ENCODE measurements around the gene RAB43.
"Not testable (repeated sequence)": the region's sequence is repeated elsewhere in the genome, so short reads cannot be mapped to it uniquely, and the experiment has no call there.

RAB43 gene

DNA sequence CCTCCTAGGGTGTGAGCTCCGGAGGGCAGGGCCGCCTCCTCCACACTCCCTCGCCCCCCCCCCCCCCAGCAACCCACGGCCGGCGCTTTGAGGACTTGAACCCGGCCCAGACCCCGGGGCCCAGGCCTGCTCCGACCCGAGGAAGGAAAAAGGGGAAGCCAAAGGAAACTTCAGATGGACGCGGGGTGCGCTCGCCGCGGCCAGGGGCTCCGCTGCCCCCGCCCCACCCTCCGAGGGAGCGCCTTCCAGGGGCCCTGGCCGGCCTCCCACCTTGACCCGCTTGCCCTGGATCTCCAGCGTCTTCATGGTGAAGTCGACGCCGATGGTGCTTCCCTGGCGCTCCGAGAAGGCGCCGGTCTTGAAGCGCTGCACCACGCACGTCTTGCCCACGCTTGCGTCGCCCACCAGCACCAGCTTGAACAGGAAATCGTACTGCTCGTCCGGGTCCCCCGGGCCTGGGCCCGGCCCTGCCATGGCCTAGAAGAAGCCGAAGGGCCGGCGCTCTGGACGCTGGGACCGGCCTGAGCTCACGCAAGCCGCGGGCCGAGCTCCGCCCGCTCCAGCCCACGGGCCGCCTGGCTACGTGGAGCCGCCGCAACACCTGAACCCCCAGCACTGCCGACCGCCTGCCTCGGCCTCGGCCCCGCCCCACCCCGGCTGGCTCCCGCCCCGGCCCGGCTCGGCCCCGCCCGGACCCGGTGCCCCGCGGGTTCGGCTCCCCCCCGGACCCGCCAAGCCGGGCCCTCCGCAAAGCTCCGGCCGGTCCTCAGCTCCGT lies 400 bp downstream of the RAB43 start:
- no peak for DNase-seq

DNA sequence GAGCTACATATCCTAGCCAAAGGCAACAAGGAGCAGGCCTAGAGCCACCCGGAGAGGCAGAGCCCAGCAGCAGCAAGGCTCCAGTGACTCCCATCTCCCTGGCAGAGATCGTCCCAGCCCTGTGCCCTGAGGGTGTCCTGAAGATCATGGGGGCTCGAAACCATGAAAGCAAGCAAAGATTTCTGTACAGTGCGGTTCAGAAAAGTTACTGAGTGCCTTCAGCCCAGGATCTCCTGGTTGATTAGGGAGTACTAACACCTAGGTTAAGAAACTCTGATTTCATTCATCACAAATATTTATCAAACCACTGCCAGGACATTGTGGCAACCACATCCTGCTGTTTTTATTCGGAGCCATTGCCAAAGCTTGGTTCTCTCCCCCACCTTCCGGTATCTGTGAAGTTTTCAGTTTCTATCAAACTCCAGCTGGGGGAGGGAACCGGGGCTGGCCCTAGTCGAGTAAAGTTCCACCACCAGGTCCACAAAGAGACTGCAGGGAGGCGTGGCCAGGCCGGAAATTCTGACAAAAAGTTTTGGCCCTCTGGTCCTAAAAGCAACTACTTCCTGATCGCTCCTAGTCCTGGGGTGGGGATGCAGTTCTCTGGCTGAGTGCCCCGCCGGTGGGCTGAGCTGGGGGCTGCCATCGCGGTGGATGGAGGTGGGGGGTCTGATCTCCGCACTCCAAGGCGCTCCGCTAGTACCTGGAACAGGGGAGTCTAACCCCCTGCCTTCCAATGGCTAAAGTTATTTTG lies 1.2 kb downstream of the RAB43 start:
- no peak for DNase-seq

DNA sequence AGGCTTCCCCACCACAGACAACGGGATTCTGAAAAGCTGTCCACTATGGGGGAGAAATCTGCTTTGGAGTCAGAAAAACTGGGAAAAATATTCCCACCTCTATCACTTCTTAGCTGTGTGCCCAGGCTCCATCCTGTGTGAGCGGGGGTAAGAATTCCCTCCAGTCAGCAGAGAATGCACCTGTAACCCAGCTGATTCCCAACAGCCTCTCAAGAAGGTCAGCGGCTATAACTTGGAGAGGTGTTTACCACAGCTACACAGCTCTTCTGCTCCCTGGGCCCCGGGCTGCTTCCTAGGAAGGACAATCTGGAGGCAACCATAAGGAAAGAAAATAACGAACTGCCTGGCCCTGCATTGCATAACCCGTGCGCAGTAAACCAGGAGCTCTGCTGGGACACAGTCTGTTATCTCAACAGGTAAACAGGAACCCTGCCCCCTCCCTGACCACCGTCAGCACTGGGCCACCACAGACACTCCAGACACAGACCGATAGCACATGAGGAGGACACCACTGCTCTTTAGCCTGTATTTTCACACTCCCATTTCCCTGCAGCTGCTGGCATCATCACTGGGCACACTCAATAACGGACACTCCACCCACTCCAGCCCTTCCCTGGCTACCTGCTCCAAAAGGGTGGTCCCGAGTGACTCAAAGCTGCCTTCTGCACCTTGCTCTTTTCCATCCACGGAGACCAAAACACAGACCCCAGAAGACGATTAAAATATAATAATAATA lies 2.1 kb downstream of the RAB43 start:
- no peak for DNase-seq

DNA sequence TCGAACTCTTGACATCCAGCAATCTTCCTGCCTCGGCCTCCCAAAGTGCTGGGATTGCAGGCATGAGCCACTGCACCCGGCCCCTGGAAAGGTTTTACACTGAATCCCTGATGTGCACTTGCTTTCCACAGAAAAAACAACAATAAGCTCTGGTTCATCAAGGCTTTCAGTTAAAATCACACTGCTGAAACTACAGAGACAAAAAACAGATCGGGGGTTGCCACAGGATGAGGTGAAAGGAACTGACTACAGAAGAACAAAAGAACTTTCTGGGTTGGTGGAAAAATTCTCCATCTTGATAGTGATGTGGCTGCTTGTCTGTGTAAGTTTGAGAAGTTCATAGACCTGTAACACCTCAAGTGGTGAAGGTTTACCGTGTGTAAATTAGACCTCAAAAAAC lies 2.9 kb downstream of the RAB43 start:
- no peak for DNase-seq

DNA sequence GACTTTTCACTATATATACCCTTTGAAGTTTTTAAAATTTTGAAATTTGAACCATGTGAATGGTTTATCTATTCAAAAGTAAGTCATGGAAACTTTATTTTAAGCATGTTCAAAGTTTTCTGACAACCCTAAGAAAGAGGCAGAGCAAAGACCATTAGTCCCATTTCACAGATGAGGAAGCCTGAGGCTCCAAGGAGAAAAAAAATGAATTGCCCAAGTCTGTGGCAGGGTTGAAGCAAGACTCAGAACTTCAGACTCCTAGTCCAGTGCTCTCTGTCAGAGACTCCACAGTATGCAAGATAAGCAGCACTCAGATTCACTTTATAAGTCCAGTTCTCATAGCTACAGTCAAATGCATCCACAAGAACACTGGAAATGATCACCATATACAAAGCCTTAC lies 4.5 kb downstream of the RAB43 start:
- DNase-seq, result no peak

DNA sequence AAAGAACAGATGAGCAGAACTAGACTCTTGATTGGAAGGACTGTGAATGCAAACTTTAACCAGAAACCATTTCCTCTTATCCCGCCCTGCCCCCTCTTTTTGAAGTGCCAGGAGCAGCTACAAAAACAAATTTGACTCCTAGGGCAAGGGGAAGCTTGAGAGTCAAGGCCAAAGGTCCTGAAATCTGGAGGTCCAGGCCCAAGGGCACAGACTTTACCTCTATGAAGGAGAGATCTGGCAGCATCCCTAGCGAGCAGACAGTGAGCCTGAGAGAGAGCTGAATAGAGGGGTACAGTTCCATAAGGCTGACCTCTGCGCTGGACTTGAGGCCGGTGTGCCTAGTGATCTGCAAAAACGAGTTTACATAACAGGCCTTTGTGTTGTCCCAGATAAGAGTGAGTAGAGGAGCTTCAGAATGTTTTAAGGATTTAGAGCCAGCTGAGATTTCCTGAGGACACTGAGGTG lies 5.1 kb downstream of the RAB43 start:
- no peak for DNase-seq

DNA sequence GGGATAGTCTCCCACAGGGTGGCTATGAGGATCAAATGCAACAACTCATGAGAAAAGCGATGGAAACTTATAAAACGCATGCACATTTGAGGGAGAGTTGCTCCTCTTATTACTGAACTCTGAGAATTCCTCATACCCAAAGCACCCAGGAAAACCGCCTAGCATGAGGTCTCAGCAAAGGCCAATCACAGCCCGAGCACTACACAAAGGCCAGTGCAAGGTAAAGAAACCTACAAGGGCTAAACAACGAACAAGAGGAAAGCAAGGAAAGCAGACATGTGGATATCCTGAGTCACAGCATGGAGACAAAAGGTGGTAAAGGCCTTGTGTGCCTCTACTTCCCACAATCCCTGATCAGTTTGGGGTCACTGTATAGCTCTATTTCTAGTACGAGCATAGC lies 7.1 kb downstream of the RAB43 start:
- DNase-seq, result no peak

DNA sequence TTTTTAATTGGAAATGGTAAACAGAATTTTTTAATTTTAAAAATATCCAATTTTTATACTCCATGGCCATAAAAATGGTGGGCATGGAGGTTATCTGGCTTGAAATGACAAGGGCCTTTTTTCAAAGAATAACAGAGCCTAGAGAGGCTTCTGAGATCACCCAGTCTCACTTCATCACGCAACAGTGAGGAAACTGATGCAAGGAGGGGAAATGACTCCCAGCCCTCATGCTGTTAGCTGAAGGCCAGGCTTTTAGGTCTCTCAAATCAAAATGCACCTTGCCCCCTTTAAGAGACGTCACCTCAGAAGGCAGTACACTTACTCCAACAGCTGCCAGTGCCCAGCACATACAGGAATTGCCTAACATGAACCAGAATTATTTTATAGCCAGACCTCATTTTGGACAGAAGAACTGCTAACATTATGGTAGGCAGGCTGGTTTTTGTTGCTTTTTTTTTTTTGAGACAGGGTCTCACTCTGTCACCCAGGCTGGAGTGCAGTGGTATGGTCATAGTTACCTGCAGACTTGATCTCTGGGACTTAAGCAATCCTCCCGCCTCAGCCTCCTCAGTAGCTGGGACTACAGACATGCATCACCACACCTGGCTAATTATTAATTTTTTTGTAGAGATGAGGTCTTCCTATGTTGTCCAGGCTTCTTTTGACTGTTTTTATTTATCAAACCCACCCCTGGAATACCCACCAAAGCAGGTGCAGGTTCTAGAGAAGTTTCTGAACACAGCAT lies 9.1 kb downstream of the RAB43 start:
- DNase-seq, result no peak

DNA sequence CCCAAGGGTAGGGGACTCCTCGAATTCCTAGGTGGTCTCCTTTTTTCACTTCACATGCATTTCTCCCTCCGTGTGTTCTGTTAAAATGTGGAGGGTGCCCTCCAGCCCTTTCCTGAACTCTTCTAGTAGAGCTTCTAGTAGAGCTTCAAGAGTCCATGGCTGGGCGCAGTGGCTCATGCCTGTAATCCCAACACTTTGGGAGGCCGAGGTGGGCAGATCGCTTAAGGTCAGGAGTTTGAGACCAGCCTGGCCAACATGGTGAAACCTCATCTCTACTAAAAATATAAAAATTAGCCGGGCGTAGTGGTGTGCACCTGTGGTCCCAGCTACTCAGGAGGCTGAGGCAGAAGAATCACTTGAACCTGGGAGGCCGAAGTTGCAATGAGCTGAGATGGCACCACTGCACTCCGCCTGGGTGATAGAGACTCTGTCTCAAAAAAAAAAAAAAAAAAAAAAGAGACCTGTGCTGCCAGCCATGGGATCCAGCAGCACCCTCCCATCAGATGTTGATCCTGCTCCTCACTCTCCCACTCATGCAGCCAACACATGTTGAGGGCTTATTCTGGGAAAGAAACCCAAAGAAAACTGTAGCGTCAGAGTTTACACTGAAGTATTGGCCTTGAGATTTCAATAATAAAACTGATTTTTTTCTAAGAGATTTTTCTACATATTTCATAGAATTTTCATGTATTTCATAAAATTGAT lies 10.4 kb downstream of the RAB43 start:
- DNase-seq, result not testable (repeated sequence)

DNA sequence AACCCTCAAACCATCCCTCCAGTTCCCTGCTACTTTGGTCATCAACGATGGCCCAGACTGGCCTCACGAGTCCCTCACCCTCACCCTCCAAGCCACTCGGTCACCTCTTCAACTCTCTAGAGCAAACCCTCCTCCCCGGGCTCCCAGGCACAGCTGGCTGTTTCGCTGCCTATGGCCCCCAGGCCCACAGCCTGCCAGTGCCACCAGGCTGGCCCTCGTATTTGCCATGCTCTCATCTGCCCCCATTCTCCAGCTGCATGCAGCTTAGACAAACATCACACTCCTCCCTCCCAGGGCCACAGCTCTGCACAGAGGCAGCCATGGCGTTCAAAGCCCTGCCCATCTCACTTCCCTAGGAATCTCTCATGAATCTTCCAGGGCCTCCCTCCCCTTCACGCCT lies 13.8 kb downstream of the RAB43 start:
- no peak for DNase-seq

DNA sequence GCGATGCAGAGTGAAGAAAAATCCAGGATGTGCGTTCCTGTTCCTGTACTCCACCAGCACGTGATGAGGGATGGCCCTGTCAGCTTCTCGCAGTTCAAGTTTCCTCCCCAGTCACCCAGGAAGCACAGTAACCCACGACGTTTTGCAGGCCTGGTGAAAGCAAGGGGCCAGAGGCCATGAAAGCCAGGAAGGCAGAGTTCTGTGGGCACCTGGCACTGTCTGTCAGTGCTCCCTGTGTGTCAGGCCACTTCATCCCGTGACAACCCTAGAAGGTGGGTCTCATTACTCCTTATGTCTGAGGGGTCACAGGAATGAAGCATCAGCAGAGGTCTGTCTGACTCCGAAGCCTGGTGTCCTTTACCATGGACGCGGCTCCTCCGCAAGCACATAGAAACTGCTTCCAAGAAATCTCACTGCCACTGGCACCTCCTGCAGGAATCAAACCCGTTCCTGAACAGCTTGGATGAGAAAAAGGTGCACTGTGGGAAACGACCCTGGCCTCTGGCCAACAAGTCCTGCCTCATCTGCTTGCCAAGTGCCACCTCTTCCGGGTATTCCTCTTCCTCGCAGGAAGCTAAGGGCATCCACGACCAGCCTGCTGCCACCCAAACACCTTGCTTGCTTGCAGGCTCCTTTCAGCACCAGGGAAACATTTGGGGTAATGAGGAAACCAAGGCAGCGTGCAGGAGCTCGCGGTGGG lies 14.6 kb downstream of the RAB43 start:
- DNase-seq, result no peak

DNA sequence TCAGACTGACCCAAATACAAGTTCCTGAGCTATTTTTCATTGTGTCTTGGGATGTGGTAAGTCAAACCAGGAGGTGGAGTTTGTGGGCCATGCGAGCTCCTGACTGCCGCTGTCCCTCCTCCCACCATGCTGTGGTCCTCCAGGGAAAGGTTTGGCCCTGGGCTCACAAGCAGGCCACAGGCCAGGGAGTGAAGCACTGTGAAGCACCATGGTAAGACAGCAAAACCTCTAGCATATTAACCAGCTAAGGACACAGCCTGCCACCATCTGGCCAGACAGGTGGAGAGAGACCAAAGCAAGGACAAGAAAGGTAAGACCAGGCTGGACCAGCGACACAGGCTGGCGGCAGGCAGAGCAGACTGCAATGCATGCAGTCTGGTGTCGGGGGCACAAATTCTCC lies 15.3 kb downstream of the RAB43 start:
- no peak for DNase-seq

DNA sequence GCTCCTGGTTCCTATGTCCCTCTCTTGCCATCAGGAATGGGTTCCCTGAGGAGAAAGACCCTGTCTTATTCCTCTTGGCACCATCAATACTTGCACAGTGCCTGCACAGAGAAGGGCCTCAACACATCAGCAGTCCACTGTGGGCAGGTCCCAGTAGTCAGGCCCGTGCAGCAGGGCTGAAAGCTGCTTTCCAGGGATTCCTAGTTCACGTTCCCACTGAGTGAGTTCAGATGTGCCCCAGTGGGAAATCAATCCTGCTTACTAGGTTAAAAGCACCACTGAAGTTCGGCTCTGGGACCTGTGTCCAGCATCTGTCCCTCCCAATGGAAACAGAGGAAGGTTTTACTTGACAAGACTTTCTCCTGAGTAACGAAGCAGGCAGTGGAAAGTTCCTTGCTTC lies 15.7 kb downstream of the RAB43 start:
- DNase-seq, result no peak

DNA sequence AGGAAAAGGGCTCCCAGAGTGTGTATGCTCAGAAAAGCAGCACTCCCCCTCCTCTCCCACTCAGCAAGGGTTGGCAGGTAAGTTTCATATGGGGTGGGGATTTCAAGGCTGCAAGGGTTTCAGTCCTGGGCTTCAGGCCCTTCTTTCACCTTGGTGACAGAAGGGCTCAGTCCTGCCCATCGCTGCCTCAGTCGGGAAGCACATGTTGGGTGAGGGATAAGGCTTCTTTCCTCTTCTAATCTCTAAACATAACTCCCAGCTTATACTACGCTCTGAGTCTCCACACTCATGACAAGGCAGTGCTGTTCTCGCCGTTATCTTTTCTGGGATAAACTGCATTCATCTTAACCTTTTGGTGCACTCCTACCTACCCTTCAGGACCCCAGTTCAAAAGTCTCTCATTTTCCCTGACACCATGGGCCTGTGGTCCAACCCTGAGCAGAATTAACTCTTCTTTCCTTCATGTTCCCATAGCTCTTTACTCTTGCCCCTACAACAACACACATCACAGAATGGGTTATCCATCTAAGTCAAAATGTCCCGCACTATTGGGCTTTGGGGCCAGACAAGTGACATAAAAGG lies 17.0 kb downstream of the RAB43 start:
- no peak for DNase-seq

DNA sequence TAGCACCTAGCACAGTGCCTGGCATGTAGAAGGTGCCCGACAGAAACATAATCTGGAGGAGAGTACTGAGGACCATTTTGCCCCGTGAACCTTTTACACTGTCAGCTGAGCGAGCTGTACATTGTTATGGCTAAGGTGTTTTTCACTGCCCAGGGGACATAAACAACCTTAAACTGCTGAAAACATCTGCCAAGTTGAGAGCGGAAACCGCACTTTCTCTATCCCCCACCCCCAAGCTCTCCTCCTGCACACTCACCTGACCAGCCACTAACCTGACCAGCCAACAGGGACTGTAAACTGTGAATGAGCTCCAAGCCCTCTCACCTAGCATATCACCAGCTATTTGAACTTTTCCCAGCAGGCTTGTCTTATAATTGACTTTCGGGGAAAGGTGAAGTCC lies 17.6 kb downstream of the RAB43 start:
- no peak for DNase-seq

DNA sequence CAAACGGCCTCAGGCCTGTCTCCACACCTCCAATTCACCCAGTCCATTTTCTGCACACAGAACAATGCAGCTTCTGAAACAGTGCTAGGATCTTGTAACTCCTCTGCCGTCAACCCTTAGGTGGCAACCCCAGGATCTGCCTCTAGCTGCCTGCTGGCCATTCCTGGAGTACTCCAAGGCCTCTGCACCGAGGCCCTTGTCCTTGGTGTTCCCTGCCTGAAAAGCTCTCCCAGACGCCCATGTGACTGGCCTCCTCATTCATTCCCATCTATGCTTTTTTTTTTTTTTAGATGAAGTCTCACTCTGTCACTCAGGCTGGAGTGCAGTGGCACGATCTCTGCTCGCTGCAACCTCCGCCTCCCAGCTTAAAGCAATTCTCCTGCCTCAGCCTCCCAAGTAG lies 18.3 kb downstream of the RAB43 start:
- no peak for DNase-seq

DNA sequence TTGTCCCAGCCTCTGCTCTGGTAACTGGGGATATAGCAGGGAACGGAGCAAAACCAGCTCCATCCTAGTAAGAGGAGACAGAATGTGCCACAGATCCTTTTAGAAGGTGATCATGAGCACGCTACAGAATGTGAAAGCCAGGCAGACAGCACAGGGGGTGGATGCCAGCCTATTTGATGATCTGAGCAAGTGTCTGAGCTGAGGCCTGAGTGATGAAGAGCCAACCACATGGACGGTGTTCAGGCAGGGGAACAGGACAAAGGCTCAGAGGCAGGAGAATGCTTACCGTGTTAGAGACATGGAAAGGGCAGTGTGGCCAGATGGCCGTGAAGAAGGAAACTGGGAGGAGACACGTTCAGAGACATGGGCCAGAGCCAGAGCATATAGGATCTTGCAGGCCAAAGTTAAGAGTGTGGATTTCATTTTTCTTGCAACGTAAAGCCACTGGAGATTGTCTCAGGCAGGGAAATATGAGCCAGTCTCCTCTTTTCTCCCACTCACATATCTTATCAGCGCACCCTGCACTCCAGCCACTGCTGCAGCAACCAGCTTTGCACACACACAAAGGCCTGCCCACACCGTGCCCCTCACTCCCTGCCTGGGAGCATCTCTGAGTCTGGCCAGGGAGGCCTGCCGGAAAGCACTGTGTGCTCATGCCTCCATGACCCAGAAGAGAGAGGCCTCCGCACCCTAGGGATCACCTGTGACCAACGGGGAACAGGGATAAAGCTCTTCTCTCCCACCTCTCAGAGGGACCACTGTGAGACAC lies 20.1 kb downstream of the RAB43 start:
- no peak for DNase-seq

DNA sequence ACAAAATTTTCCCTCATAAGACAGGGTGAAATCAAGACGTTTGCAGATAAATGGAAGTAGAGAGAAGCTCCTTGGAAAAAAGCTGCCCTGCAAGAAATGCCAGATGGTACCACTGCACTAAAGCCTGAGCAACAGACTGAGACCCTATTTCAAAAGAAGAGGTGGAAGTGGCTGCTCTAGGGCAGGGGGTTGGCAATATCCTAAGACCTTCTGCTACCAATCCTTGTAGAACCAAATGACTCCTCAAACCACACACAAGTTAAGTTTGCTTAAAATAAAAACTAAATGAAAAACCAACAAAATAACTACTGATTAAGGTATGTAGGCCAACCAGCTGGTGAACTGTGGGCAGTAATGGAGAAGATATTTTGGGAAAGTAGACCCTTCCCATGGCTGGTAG lies 21.3 kb downstream of the RAB43 start:
- no peak for DNase-seq

DNA sequence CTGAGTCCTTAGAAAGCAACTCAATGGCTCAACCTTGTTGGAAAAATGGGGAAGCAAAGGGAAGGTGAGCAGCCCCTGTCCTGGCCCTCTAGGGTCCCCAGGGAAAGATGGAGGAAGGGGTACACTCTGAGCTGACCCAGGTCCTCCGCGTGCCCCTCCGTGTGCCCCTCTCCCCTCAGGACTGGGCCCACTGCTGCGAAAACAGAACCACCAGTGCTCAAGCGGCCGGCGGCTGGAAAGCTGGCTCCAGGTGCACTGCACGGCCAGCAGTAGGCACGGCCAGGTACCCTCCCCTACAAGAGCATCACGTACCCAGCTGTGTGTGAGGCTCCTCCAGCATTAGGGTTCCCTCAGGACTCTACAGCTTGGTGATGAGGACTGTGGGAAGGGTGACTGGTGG lies 26.3 kb downstream of the RAB43 start:
- no peak for DNase-seq

DNA sequence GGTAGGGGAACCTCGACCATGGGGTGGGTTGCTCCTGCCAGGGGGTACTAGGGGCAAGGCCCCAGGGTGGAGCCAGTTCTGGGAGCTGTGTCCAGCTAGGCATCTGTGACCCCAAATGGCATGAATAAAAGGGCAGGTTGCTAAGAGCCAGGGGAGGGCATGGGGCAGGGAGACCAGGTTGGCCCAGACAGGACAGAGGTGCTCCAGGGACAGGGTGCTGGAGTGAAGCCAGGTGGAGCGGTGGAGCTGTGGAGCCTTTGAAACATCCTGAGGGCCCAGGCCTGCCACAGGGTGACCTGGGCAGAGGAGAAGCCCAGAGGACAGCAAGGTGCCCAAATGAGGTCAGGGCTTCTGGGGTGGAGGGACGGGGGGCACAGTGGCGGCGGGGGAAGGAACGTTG lies 33.3 kb downstream of the RAB43 start:
- not testable (repeated sequence) for DNase-seq

DNA sequence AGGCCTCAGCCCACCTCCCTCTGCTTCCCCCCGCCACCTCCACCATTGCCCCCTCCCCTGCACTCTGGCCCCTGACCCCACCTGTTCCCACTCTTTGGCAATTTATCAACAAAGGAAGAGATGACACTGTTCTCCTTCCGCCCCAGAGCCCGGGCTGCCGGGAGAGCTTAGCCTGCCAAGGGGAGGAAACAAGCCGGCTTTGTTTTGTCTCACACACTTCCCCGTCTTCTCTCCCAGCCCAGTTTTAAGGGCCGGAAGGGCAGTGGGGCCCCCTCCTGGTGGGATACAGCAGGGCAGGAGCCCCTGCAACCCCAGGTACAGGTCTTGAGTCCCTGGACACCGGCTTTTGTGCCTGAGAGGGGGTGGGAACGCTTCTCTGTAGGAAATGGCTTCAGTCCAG lies 33.7 kb downstream of the RAB43 start:
- DNase-seq, result not testable (repeated sequence)
